GM12865 (cell line): ENCODE results near the gene MUC4.
"Not testable (repeated sequence)": the region's sequence is repeated elsewhere in the genome, so short reads cannot be mapped to it uniquely, and the experiment has no call there.

Source experiments
- DNase-seq: peaks from one replicate; pipeline ENCODE4 v3.0.0; 2010; ENCODE audit warnings: low read depth
- H3K4me3 ChIP-seq: 2 replicates; pipeline ENCODE4 v1.5.1; 2011; ENCODE audit warnings: mild to moderate bottlenecking, low read depth, low read length, control low read depth
- TF ChIP-seq, protein P1 (sequence below): IDR thresholded peaks from 2 replicates; pipeline ENCODE4 v1.5.1; 2011; ENCODE audit warnings: low read length, control low read depth, low read depth, inconsistent platforms; ENCODE audit not compliant: insufficient read depth; ENCODE audit errors: missing control alignments

The MUC4 gene

DNA sequence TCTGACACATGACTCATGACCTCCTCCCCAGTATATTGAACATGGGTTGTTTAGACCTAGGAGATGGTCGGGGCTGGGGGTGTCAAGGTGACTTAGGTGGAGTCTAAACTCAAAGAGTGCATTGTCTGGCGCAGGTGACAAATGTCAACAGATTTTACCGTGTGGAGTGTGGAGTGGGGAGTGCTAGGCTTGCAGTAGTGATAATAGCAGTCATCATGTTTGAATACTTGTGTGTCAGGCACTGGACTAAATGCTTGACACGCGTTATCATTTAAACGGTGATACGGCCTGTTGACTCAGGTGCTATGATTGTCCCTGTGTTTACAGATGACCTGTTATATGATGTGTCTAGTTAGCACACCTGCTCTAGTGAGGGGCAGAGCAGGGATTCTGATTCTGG, 60.2 kb downstream of the MUC4 start:
- TF ChIP-seq, protein P1, sequence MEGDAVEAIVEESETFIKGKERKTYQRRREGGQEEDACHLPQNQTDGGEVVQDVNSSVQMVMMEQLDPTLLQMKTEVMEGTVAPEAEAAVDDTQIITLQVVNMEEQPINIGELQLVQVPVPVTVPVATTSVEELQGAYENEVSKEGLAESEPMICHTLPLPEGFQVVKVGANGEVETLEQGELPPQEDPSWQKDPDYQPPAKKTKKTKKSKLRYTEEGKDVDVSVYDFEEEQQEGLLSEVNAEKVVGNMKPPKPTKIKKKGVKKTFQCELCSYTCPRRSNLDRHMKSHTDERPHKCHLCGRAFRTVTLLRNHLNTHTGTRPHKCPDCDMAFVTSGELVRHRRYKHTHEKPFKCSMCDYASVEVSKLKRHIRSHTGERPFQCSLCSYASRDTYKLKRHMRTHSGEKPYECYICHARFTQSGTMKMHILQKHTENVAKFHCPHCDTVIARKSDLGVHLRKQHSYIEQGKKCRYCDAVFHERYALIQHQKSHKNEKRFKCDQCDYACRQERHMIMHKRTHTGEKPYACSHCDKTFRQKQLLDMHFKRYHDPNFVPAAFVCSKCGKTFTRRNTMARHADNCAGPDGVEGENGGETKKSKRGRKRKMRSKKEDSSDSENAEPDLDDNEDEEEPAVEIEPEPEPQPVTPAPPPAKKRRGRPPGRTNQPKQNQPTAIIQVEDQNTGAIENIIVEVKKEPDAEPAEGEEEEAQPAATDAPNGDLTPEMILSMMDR: no peak
- H3K4me3 ChIP-seq: no peak overlapping the region
- DNase-seq: no peak

- TF ChIP-seq, protein P1: no peak
- H3K4me3 ChIP-seq: no peak overlapping the region
- DNase-seq: no peak
Measured at GRCh38 chr3:195750797-195751520, 60.8 kb downstream of the MUC4 start.

DNA sequence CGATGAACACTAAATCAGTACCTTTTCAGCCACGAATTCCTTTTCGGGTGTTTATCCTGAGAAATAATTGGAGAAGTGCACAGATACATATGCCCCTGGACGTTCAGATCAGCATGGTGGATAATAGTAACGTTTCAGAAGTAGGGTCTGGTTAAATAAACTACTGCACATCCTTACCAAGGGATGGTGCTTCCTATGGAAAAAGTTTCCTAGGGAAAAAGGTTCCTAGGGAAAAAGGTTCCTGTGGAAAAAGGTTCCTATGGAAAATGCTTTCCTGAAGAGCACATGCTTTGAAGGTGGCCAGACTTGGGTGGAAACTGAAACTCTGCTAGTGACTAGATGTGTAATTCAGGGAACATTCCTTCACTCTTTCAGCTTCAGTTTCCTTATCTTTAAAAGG, 62.6 kb downstream of the MUC4 start:
- not testable (repeated sequence) for H3K4me3 ChIP-seq, DNase-seq

- no peak for DNase-seq
- TF ChIP-seq, protein P1: no peak
- no peak overlapping the region for H3K4me3 ChIP-seq
Measured at GRCh38 chr3:195748661-195749060, 63.1 kb downstream of the MUC4 start.

- H3K4me3 ChIP-seq: no peak overlapping the region
- no peak for DNase-seq
- TF ChIP-seq, protein P1: no peak
Measured at GRCh38 chr3:195746751-195747150, 65.0 kb downstream of the MUC4 start.

GRCh38 chr3:195746346-195746745, 65.4 kb downstream of the MUC4 start:
- DNase-seq: no peak
- H3K4me3 ChIP-seq: no peak overlapping the region
- TF ChIP-seq, protein P1: no peak

- DNase-seq: no peak
- no peak overlapping the region for H3K4me3 ChIP-seq
- TF ChIP-seq, protein P1: no peak
Measured at GRCh38 chr3:195744437-195744836, 67.3 kb downstream of the MUC4 start.
